ENCODE data around the gene SEMA6A.

GRCh38 chr5:116518423-116518822, 56.2 kb downstream of the SEMA6A start:
- TF ChIP-seq CTCF (IDR thresholded peaks at IDR 0.05), result no peak
- TF ChIP-seq POLR2A (IDR thresholded peaks at IDR 0.05), result no peak

Measured in right lobe of liver (tissue), 4 donors.